Ishikawa (cell line): ENCODE data around the gene ATP2C2.

Experiments used
- CEBPB ChIP-seq: IDR thresholded peaks from 2 replicates; pipeline ENCODE4 v1.6.1; 2012
- CREB1 ChIP-seq: IDR thresholded peaks from 2 replicates; pipeline ENCODE4 v1.6.1; 2012; ENCODE audit warnings: low read depth
- EGR1 ChIP-seq: IDR thresholded peaks from 2 replicates; pipeline ENCODE4 v1.6.1; 2012
- EP300 ChIP-seq: IDR thresholded peaks from 2 replicates; pipeline ENCODE4 v1.6.1; 2012; ENCODE audit warnings: borderline replicate concordance
- FOXM1 ChIP-seq: IDR thresholded peaks from 2 replicates; pipeline ENCODE4 v1.6.1; 2012; ENCODE audit warnings: low read depth, borderline replicate concordance
- MAX ChIP-seq: IDR thresholded peaks from 2 replicates; pipeline ENCODE4 v1.6.1; 2012
- NFIC ChIP-seq: IDR thresholded peaks from 2 replicates; pipeline ENCODE4 v1.6.1; 2012
- RAD21 ChIP-seq: IDR thresholded peaks from 2 replicates; pipeline ENCODE4 v1.6.1; 2012; ENCODE audit warnings: low read depth
- REST ChIP-seq: IDR thresholded peaks from 2 replicates; pipeline ENCODE4 v1.6.1; 2012; ENCODE audit warnings: low read depth, mild to moderate bottlenecking
- TAF1 ChIP-seq: IDR thresholded peaks from 2 replicates; pipeline ENCODE4 v1.6.1; 2012; ENCODE audit warnings: low read depth, mild to moderate bottlenecking
- TCF12 ChIP-seq: IDR thresholded peaks from 2 replicates; pipeline ENCODE4 v1.6.1; 2012; ENCODE audit warnings: low read depth
- TEAD4 ChIP-seq: IDR thresholded peaks from 2 replicates; pipeline ENCODE4 v1.6.1; 2012
- USF1 ChIP-seq: IDR thresholded peaks from 2 replicates; pipeline ENCODE4 v1.6.1; 2012
- YY1 ChIP-seq: IDR thresholded peaks from 2 replicates; pipeline ENCODE4 v1.6.1; 2012; ENCODE audit warnings: low read depth
- ZBTB7A ChIP-seq: IDR thresholded peaks from 2 replicates; pipeline ENCODE4 v1.6.1; 2012; ENCODE audit warnings: low read depth

The ATP2C2 gene

GRCh38 chr16:84453061-84453752 lies 84.9 kb downstream of the ATP2C2 start:
- no peak for TF ChIP-seq TAF1
- TF ChIP-seq RAD21, result no peak
- no peak for TF ChIP-seq CEBPB
- no peak for TF ChIP-seq YY1
- no peak for TF ChIP-seq TEAD4

GRCh38 chr16:84454611-84455010 lies 86.3 kb downstream of the ATP2C2 start:
- TF ChIP-seq REST, result no peak
- TF ChIP-seq EGR1, result no peak

GRCh38 chr16:84455031-84455430 lies 86.7 kb downstream of the ATP2C2 start:
- no peak for TF ChIP-seq NFIC
- TF ChIP-seq RAD21, result no peak
- no peak for TF ChIP-seq EGR1
- TF ChIP-seq ZBTB7A, result no peak
- no peak for TF ChIP-seq YY1
- TF ChIP-seq TCF12, result no peak
- no peak for TF ChIP-seq USF1
- no peak for TF ChIP-seq EP300
- TF ChIP-seq FOXM1, result no peak
- TF ChIP-seq MAX, result no peak
- no peak for TF ChIP-seq CREB1
- no peak for TF ChIP-seq REST
- TF ChIP-seq TAF1, result no peak
- no peak for TF ChIP-seq TEAD4
- TF ChIP-seq CEBPB, result no peak

GRCh38 chr16:84458606-84459532 lies 90.5 kb downstream of the ATP2C2 start:
- TF ChIP-seq EGR1 (no peak), USF1 (no peak), TCF12 (no peak), RAD21 (no peak), ZBTB7A (no peak), FOXM1 (no peak), TEAD4 (no peak), YY1 (no peak), TAF1 (no peak), CEBPB (no peak), MAX (no peak), EP300 (no peak)

- TF ChIP-seq CEBPB (no peak), USF1 (no peak), RAD21 (no peak), YY1 (no peak), TEAD4 (no peak), REST (no peak), EP300 (no peak), FOXM1 (no peak), TCF12 (no peak), ZBTB7A (no peak), CREB1 (no peak), TAF1 (no peak), MAX (no peak), NFIC (no peak), EGR1 (no peak)
These were observed 91.2 kb downstream of the ATP2C2 start for GRCh38 chr16:84459533-84459894.
